HepG2 (cell line): ENCODE measurements around the gene SYT11. TPM values are rescaled to one million over a fixed set of nuclear protein-coding genes. Genes with fewer than 3 reads are reported as not detected.

Experiments used
- ELF4 ChIP-seq: sonication (generic); formaldehyde crosslinking; IDR thresholded peaks from 2 replicates; pipeline ENCODE4 v1.5.0; 2020; ENCODE audit warnings: missing genetic modification reagents, mild to moderate bottlenecking, moderate library complexity, borderline replicate concordance
- FIP1L1 ChIP-seq: fragments of 200-400 bp; formaldehyde crosslinking; IDR thresholded peaks from 2 replicates; pipeline ENCODE4 v1.6.1; 2018; ENCODE audit warnings: low read depth, mild to moderate bottlenecking, low read length, moderate library complexity, borderline replicate concordance; ENCODE audit not compliant: insufficient read depth
- KDM5B ChIP-seq: sonication (generic); formaldehyde crosslinking; IDR thresholded peaks from 2 replicates; pipeline ENCODE4 v1.4.0; 2020; ENCODE audit warnings: missing genetic modification reagents, mild to moderate bottlenecking, borderline replicate concordance
- MBNL3 ChIP-seq: fragments of 250-450 bp; sonication (Bioruptor Pico); conservative IDR thresholded peaks from 2 replicates; pipeline ENCODE4 v1.8.0; 2022; ENCODE audit warnings: mild to moderate bottlenecking, inconsistent platforms
- MXI1 ChIP-seq: IDR thresholded peaks from 3 replicates; pipeline ENCODE4 v1.6.1; 2012; ENCODE audit warnings: low read depth, low read length, inconsistent platforms, borderline replicate concordance
- NFE2 ChIP-seq: sonication (generic); formaldehyde crosslinking; IDR thresholded peaks from 2 replicates; pipeline ENCODE4 v1.4.0; 2020; ENCODE audit warnings: missing genetic modification reagents
- PRDM4 ChIP-seq: sonication (generic); formaldehyde crosslinking; IDR thresholded peaks from 2 replicates; pipeline ENCODE4 v1.9.0; 2021; ENCODE audit warnings: missing genetic modification reagents, borderline replicate concordance
- SIN3A ChIP-seq: IDR thresholded peaks from 2 replicates; pipeline ENCODE4 v1.6.1; 2011; ENCODE audit warnings: low read depth, mild to moderate bottlenecking, control low read depth, low read length, borderline replicate concordance
- ZFX ChIP-seq: sonication (generic); formaldehyde crosslinking; IDR thresholded peaks from 2 replicates; pipeline ENCODE4 v1.4.0; 2020; ENCODE audit warnings: mild to moderate bottlenecking, low read depth, missing genetic modification reagents, moderate library complexity
- ZKSCAN1 ChIP-seq: fragments of 150-350 bp; IDR thresholded peaks from 2 replicates; pipeline ENCODE4 v1.6.1; 2014; ENCODE audit warnings: low read length
- ZNF121 ChIP-seq: sonication (generic); formaldehyde crosslinking; IDR thresholded peaks from 2 replicates; pipeline ENCODE4 v1.5.0; 2020; ENCODE audit warnings: mild to moderate bottlenecking, missing genetic modification reagents
- ZNF274 ChIP-seq: sonication (generic); formaldehyde crosslinking; IDR thresholded peaks from 2 replicates; pipeline ENCODE4 v1.5.1; 2020; ENCODE audit warnings: mild to moderate bottlenecking, missing genetic modification reagents
- ZNF431 ChIP-seq: sonication (generic); formaldehyde crosslinking; IDR thresholded peaks from 2 replicates; pipeline ENCODE4 v1.9.0; 2022; ENCODE audit warnings: missing genetic modification reagents, low read depth, mild to moderate bottlenecking, borderline replicate concordance
- ZNF484 ChIP-seq: sonication (generic); formaldehyde crosslinking; IDR thresholded peaks from 2 replicates; pipeline ENCODE4 v1.5.1; 2020; ENCODE audit warnings: mild to moderate bottlenecking, low read depth, missing genetic modification reagents, borderline replicate concordance
- ZNF569 ChIP-seq: sonication (generic); formaldehyde crosslinking; IDR thresholded peaks from 2 replicates; pipeline ENCODE4 v1.5.0; 2020; ENCODE audit warnings: mild to moderate bottlenecking, missing genetic modification reagents, moderate library complexity, borderline replicate concordance
- ZNF576 ChIP-seq: sonication (generic); formaldehyde crosslinking; IDR thresholded peaks from 2 replicates; pipeline ENCODE4 v1.4.0; 2020; ENCODE audit warnings: mild to moderate bottlenecking, missing genetic modification reagents
- ZNF614 ChIP-seq: IDR thresholded peaks from 2 replicates; pipeline ENCODE4 v1.6.1; 2018; ENCODE audit warnings: missing biosample characterization, missing genetic modification reagents, inconsistent platforms, borderline replicate concordance
- ZNF652 ChIP-seq: IDR thresholded peaks from 2 replicates; pipeline ENCODE4 v1.6.1; 2016; ENCODE audit warnings: low read depth, borderline replicate concordance
- ZNF772 ChIP-seq: sonication (generic); formaldehyde crosslinking; IDR thresholded peaks from 2 replicates; pipeline ENCODE4 v1.5.0; 2020; ENCODE audit warnings: mild to moderate bottlenecking, missing genetic modification reagents
- polyA plus RNA-seq, 8 experiments: library from polyadenylated mRNA; depleted of rRNA in 3 of 8; stranded (reverse) in 7 of 8; unstranded in 1 of 8; fragments of >200 nt; fragmentation: Illumina TruSeq in 4 of 8; extraction: Trizol in 4 of 8; gene quantifications; 2 replicates each; pipeline versions ENCODE4 v1.2.1 to v1.2.3, GENCODE V29; 2011 to 2016; ENCODE audit warnings: low read depth in 4 of 8, missing spikeins in 1 of 8, mixed read lengths in 1 of 8; ENCODE audit not compliant: insufficient read depth in 1 of 8
- total RNA-seq, 5 experiments: library from RNA; depleted of rRNA; stranded (reverse); fragments of >200 nt; fragmentation: Illumina TruSeq; extraction: Trizol; gene quantifications; 2 replicates each; pipeline ENCODE4 v1.2.3, GENCODE V29; 2016; ENCODE audit warnings: low read depth in 1 of 5
- TF ChIP-seq, protein P1 (sequence below): sonication (generic); formaldehyde crosslinking; IDR thresholded peaks from 2 replicates; pipeline ENCODE4 v1.5.0; 2020; ENCODE audit warnings: mild to moderate bottlenecking, missing genetic modification reagents
- TF ChIP-seq, protein P2 (sequence below): sonication (generic); formaldehyde crosslinking; IDR thresholded peaks from 2 replicates; pipeline ENCODE4 v1.4.0; 2020; ENCODE audit warnings: missing genetic modification reagents, low read depth, mild to moderate bottlenecking, borderline replicate concordance

Gene SYT11
- total and polyA plus RNA-seq, 2 of the 13 experiments (the other 11 are each of a cell fraction or from before 2014, with no cell fraction given): 0.22 to 0.59 TPM

DNA sequence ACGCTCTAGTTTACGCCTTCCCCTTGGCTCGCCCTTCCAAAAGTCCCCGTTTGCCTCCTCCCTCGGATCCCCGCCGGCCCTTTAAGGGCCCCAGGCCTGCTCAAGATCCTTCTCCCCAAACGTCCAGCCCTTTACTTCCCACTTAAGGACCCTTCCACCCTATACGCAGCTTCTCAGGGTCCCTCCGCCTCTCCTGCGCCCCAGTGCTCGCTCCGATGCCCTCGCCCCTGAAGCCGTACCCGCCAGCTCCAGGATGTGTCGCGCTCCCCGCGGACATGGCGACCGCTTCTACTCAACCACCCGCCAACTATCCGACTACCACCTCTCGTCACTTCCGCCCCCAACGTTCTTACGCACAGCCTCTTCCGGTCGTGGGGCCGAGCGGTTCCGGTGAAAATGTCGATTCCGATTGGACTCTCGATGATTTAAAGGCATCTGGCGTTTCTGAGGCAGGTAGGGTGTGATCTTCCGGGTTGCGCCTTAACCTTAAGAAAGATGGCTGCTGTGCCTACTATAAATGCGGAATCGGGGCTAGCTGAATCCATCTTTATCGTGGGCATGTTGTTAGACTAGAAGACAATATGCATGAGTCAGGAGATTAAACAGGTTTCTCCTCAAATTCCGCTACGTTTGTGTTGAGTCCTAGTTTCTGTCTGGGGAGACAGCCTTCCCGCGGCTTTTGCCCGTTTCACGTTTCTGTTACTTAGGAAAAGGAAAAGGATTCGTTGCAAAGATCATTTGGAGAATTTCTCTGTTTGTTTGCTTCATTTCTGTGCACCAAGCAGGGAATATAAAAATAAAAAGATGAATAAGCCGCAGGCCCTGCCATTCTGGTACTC, 74.9 kb downstream of the SYT11 start, which contains the start of gene KHDC4 (continued):
- TF ChIP-seq FIP1L1 (0 out of 2 replicates have a peak, but pooled peaks have one; percentile 46), SIN3A (peak; percentile 61; the same call in 1 of the 2 replicates), ZNF274 (peak; percentile 74), PRDM4 (CRISPR knock-in tag) (no peak; the same call in 1 of the 2 replicates), ZNF121 (CRISPR knock-in tag) (no peak), ZNF614 (CRISPR knock-in tag) (peak; percentile 83; the same call in 1 of the 2 replicates), NFE2 (no peak), ZNF576 (CRISPR knock-in tag) (no peak), ZNF431 (CRISPR knock-in tag) (peak; percentile 54; the same call in 1 of the 2 replicates), ZNF772 (peak; percentile 64; the same call in 1 of the 2 replicates), ZNF652 (CRISPR knock-in tag) (no peak), ZFX (CRISPR knock-in tag) (peak; percentile 97), MBNL3 (CRISPR knock-in tag) (no peak), ZNF569 (CRISPR knock-in tag) (no peak), ZNF484 (CRISPR knock-in tag) (no peak), ZKSCAN1 (no peak), KDM5B (peak; percentile 76; the same call in 1 of the 2 replicates), ELF4 (CRISPR knock-in tag) (peak; percentile 90), MXI1 (peak; percentile 74; the same call in 2 of the 3 replicates)
- TF ChIP-seq, protein P1, sequence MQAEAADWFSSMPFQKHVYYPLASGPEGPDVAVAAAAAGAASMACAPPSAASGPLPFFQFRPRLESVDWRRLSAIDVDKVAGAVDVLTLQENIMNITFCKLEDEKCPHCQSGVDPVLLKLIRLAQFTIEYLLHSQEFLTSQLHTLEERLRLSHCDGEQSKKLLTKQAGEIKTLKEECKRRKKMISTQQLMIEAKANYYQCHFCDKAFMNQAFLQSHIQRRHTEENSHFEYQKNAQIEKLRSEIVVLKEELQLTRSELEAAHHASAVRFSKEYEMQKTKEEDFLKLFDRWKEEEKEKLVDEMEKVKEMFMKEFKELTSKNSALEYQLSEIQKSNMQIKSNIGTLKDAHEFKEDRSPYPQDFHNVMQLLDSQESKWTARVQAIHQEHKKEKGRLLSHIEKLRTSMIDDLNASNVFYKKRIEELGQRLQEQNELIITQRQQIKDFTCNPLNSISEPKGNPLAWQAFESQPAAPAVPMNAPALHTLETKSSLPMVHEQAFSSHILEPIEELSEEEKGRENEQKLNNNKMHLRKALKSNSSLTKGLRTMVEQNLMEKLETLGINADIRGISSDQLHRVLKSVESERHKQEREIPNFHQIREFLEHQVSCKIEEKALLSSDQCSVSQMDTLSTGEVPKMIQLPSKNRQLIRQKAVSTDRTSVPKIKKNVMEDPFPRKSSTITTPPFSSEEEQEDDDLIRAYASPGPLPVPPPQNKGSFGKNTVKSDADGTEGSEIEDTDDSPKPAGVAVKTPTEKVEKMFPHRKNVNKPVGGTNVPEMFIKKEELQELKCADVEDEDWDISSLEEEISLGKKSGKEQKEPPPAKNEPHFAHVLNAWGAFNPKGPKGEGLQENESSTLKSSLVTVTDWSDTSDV (CRISPR knock-in tag): peak; percentile 96
- TF ChIP-seq, protein P2, sequence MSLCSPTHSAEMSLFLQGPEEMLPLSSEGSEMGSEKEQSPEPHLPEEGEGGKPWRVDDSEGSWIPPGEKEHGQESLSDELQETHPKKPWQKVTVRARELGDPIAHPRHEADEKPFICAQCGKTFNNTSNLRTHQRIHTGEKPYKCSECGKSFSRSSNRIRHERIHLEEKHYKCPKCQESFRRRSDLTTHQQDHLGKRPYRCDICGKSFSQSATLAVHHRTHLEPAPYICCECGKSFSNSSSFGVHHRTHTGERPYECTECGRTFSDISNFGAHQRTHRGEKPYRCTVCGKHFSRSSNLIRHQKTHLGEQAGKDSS: no peak
